Measurements from ENCODE around the gene MROH2A. TPM values are rescaled to one million over a fixed set of nuclear protein-coding genes. Genes with fewer than 3 reads are reported as not detected.
"Not testable (repeated sequence)": the region's sequence is repeated elsewhere in the genome, so short reads cannot be mapped to it uniquely, and the experiment has no call there.

Gene MROH2A, protein sequence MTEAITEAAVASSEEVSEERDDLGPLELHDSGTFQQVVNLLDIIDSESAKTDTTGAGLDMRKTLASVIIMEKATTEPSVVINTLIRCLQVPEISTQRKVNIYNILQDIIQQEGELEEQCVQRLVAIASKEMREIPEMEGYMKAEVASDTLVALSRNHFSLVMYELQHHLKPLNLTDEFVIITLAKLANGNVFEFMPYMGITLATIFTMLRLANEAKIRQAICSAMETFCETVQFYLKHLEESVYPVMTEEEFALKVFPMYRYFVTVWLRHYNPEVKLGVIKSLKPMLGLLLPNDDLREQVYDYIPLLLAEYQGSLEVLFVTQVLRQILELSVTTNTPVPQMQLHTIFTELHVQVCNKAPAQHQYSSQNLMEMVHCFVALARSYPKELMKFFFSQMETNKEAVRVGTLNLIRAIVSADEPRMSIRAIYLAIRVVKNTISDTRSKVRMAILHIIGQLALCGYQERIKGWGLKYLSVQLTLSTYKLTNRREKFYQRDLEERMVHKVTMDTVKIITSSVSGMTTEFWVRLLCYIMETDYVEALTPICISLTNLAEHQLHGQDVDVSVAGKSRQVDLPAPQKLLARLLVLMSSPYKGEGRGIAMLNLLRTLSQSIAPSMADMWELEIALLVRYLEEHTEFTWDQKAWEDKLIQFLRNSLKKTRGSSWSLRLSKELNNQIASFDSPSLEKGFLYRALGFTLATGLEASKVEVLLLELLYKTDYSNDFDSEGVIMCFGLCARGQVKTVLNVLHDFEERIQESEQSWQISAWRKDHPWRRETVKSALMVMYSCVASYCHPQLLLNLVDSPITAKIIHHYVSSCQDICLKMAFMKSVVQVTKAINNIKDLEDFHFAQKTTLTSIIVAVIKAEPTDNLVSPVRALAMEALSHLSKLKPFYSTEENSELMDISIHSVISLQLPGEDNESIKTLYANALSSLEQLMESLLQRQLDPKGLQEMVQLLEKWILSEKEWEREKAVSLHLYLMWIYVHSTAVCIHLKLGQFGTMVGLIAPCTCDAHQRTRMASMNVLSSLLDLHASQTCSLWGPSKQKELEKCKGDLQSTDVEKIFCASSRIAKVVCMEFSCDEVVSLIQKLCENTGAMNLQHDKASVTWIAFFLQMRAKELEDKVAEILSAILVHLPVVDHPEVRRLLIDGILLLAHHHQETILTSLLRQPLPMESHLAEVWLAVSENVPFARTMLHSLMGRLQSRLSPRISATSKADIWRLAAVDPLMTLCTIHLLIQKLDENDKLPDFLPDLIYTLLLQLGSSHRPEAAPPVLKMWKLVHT (N-terminal part only)
- not detected in 2 replicates for total RNA-seq

DNA sequence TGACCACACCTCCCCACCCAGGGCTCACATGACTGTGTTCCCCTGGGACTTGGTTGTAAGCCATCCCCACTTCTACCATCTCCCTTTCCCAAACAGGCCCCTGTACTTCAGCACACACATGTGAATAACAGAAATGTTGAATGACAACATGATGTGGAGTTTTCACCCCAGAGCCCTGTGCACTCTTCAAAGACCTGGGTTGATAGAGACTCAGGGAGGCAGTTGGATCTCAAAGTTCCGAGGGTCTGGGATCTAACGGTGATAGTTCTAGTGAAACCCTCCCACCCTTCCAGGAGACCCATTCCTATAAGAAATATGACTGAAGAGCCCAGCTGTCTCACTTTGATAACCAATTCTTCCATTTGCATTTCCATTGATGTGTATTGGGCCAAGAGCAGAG, at the start of gene MROH2A:
Gene MROH2A (plus strand): TSS at position 301 of the 400 bp plus-strand sequence. CDS start 1,029 bp downstream, outside the sequence.
- DNase-seq (ENCODE audit: low read depth in 2 of 2): no peak

DNA sequence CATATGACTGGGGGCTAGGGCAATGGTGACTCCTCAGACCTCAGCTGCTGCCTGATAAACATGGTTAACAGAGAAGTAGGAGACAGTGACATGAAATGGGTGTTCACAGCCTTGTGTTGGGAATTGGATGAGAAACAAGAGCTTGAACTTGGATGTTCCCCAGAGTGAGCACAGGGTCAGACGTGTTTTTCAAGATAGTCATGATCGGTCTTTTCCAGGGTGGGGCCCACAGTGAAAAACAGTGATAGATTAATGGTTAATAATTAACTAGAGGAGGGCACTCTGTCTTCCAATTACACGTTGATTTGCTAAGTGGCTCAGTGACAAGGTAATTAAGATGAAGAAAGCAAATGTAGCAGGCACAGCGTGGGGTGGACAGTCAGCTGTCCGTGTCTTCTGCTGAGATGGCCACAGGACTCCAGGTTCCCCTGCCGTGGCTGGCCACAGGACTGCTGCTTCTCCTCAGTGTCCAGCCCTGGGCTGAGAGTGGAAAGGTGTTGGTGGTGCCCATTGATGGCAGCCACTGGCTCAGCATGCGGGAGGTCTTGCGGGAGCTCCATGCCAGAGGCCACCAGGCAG, 49.3 kb upstream of the MROH2A start, which contains the start of gene UGT1A3:
Gene UGT1A3 (plus strand): TSS at position 320 of the 579 bp plus-strand sequence. CDS start 85 bp downstream, at position 405.
- no peak for DNase-seq (ENCODE audit: low read depth in 2 of 2)

DNA sequence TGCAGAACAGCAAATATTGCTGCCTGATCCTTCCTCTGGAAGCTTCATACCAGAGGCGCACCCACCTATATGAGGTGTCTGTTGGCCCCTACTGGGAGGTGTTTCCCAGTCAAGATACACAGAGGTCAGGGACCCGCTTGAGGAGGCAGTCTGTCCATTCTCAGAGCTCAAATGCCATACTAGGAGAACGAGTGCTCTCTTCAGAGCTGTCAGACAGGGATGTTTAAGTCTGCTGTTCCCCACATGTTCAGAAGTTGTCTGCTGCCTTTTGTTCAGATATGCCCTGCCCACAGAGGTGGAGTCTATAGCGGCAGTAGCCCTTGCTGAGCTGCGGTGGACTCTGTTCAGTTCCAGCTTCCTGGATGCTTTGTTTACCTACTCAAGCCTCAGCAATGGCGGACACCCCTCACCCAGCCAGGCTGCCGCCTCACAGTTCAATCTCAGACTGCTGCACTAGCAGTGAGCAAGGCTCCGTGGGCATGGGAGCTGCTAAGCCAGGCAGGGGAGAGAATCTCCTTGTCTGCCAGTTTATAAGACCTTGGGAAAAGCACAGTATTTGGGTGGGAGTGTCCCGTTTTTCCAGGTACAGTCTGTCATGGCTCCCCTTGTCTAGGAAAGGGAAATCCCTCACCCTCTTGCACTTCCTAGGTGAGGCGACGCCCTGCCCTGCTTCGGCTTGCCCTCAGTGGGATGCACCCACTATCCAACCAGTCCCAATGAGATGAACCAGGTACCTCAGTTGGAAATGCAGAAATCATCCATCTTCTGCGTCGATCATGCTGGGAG, 41.1 kb upstream of the MROH2A start:
- not testable (repeated sequence) for DNase-seq (ENCODE audit: low read depth in 2 of 2)

DNA sequence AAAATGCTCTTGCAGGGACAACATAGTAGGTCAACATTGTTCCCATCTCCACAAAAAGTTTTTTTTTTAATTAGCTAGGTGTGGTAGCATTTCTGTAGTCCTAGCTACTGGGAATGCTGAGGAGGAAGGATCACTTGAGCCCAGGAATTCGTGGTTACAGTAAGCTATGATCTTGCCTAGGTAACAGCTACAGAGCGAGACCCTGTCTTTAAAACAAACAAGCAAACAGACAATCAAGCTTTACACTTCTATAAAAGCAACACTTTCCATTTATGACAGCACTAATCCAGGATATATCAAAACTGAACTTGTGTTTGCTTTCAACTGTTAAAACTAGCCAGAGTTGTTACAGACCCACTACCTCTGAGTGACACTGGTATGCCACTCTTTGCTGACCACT, 37.3 kb upstream of the MROH2A start:
- no peak for DNase-seq (ENCODE audit: low read depth in 2 of 2)

DNA sequence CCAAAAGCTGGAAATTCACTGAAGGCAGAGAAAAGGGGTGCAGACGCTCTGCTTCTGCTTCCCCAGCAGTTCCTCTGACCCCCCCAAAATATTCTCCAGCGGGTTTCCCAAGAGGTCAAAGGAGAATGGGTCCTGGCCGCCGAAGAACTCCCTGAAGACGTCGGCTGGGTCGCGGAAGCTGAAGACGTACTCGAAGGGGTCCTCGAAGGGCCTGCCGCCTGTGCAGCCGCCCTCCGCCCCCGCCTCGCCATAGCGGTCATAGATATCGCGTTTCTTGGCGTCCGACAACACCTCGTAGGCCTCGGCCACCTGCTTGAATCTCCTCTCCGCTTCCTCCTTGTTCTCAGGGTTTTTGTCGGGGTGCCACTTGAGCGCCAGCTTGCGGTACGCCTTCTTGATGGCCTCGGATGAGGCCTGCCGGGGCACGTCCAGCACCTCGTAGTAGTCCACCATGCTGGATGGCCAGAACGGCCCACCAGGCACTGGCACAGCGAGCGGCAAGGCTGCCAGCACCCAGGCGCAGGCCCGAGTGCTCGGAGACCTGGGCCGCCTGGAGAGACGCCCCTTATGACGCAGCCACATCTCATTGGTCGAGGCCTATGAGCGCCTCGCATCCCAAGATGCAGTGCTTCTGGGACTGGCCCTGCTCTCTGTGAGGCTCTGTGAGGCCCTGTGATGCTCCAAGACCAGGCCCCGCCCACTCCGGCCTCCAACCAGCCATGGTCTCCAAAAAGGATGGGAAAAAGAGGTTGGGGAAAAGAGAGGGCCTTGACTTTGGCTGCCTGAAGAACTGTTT, 34.5 kb upstream of the MROH2A start:
- DNase-seq (ENCODE audit: low read depth in 2 of 2): no peak

DNA sequence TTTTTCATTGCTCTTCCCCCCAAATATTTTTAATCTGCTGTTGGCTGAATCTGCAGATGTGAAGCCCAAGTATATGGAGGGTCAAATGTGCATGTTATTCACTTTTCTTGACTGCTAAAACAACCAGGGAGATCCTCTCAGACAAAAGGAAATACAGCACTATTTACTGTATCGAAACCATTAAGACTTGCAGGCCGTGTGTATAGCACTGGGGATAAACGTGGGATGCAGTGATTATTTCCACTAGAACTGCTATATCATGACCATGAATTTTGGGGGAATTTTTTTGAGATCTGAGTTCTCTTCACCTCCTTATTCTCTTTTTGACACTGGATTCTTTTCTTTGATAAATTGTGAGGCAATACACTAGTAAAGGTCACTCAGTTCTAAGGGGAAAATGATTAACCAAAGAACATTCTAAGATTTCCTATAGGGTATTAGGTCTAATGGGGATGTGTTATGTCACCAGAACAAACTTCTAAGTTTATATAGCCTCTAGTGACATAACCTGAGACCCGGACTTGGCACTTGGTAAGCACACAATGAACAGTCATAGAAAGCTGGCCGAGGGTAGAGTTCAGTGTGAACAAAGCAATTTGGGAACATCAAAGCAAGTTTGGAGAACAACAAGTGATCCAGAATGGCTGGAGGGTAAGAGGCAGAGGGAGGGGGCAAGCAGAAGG, 32.9 kb upstream of the MROH2A start:
- no peak for DNase-seq (ENCODE audit: low read depth in 2 of 2)

DNA sequence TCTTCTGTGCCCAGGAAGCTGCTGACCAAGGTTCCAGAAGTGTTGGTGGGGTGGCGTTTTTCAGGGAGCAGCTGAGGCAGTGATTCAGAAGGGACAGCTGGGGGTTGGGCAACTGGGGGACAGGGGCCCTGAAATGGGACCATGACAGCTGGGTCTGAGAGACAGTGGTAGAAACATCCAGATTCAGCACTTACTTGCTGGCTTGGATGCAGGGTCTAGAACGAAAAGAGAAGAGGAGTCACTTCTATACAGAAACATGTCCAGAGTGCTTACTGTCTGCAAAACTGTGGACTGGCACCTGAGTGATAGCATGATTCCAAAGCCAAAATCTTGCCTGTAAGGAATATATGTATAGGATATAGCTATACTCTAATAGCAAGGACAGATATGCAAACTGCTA, 32.3 kb upstream of the MROH2A start:
- DNase-seq (ENCODE audit: low read depth in 2 of 2): not testable (repeated sequence)

DNA sequence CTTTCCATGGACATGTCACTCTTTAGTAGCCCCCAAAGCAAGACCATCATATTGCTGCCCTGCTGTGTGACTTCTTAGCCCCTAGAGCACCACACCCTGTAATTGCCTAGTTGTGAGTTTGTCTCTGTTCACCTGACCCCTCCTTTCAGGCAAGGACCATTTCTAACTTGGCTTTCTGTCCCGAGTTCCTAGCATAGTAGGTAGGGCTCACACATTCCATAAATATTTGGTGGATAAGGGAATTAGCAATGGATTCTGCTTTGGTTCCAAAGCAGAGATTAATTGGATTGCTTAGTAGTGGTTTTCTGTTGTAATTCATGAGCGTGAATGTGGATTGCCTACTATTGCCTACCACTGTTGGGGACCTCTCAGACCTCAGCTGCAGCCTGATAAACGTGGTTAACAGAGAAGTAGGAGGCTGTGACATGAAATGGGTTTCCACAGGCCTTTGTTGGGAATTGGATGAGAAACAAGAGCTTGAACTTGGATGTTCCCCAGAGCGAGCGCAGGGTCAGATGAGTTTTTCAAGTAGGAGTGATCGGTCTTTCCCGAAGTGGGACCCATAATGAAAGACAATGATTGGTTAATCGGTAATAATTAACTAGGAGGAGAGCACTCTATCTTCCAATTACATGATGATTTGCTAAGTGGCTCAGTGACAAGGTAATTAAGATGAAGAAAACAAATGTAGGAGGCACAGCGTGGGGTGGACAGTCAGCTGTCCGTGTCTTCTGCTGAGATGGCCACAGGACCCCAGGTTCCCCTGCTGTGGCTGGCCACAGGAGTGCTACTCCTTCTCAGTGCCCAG, 31.5 kb upstream of the MROH2A start:
- no peak for DNase-seq (ENCODE audit: low read depth in 2 of 2)

DNA sequence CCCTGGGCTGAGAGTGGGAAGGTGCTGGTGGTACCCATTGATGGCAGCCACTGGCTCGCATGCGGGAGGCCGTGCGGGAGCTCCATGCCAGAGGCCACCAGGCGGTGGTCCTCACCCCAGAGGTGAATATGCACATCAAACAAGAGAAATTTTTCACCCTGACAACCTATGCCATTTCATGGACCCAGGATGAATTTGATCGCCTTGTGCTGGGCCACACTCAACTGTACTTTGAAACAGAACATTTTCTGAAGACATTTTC, 30.9 kb upstream of the MROH2A start:
- no peak for DNase-seq (ENCODE audit: low read depth in 2 of 2)

DNA sequence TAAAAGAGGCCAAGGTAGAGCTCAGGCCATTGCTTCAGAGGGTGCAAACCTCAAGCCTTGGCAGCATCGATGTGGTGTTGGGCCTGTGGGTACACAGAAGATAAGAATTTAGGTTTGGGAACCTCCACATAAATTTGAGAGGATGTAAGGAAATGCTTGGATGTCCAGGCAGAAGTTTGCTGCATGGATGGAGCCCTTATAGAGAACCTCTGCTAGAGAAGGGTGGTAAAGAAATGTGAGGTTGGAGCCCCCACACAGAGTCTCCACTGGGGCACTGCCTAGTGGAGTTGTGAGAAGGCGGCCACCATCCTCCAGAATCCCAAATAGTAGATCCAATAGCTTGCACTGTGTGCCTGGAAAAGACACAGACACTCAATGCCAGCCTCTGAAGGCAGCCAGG, 27.4 kb upstream of the MROH2A start:
- DNase-seq (ENCODE audit: low read depth in 2 of 2): not testable (repeated sequence)

DNA sequence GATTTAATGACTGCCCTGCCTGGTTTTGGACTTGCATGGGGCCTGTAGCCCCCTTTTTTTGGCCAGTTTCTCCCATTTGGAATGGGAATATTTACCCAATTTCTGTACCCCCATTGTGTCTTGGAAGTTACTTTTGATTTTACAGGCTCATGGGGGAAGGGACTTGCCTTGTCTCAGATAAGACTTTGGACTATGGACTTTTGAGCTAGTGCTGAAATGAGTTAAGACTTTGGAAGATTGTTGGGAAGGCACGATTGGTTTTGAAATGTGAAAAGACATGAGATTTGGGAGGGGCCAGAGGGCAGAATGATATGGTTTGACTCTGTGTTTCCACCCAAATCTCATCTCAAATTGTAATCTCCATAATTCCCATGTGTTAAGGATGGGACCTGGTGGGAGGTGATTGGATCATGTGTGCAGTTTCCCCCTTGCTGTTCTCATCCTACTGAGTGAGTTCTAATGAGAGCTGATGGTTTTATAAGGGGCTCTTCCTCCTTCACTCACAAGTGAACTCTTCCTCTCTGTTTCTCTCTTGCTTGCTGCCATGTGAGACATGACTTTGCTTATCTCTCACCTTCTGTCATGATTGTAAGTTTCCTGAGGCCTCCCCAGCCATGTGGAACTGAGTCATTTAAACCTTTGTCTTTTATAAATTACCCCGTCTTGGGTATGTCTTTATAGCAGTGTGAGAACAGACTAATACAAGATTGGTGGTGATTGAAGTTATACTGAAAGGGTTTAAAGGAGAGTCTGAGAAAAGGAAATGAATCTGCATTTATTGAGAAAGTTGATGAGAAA, 26.7 kb upstream of the MROH2A start:
- DNase-seq (ENCODE audit: low read depth in 2 of 2): not testable (repeated sequence)

DNA sequence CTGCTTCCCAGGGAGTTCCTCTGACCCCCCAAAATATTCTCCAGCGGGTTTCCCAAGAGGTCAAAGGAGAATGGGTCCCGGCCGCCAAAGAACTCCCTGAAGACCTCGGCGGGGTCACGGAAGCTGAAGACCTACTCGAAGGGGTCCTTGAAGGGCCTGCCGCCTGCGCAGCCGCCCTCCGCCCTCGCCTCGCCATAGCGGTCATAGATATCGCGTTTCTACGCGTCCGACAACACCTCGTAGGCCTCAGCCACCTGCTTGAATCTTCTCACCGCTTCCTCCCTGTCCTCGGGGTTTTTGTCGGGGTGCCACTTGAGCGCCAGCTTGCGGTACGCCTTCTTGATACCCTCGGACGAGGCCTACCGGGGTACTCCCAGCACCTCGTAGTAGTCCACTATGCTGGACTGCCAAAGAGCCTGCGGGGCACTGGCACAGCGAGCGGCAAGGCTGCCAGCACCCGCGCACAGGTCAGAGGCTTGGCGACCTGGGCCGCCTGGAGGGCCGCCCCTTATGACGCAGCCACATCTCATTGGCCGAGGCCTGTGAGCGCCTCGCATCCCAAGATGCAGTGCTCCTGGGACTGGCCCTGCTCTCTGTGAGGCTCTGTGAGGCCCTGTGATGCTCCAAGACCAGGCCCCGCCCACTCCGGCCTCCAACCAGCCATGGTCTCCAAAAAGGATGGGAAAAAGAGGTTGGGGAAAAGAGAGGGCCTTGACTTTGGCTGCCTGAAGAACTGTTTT, 23.1 kb upstream of the MROH2A start:
- DNase-seq (ENCODE audit: low read depth in 2 of 2): no peak

DNA sequence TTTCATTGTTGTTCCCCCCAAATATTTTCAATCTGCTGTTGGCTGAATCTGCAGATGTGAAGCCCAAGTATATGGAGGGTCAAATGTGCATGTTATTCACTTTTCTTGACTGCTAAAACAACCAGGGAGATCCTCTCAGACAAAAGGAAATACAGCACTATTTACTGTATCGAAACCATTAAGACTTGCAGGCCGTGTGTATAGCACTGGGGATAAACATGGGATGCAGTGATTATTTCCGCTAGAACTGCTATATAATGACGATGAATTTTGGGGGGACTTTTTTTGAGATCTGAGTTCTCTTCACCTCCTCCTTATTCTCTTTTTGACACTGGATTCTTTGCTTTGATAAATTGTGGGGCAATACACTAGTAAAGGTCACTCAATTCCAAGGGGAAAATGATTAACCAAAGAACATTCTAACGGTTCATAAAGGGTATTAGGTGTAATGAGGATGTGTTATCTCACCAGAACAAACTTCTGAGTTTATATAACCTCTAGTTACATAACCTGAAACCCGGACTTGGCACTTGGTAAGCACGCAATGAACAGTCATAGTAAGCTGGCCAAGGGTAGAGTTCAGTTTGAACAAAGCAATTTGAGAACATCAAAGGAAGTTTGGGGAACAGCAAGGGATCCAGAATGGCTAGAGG, 21.6 kb upstream of the MROH2A start:
- no peak for DNase-seq (ENCODE audit: low read depth in 2 of 2)

DNA sequence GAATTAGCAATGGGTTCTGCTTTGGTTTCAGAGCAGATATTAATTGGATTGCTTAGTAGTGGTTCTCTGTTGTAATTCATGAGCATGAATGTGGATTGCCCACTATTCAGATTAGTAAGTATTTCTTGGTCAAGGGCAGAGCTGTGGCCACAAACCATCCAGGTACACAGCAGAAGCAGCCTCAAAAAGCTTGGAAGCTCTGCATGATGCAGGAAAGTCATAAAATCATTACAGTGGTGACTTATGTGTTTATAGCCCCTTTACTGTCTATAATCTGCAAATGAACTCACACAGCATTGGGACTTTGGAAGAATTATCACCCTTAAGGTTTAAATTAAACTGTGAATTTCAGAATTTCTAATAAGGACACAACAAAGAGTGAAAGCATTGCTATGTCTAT, 20.0 kb upstream of the MROH2A start:
- no peak for DNase-seq (ENCODE audit: low read depth in 2 of 2)

DNA sequence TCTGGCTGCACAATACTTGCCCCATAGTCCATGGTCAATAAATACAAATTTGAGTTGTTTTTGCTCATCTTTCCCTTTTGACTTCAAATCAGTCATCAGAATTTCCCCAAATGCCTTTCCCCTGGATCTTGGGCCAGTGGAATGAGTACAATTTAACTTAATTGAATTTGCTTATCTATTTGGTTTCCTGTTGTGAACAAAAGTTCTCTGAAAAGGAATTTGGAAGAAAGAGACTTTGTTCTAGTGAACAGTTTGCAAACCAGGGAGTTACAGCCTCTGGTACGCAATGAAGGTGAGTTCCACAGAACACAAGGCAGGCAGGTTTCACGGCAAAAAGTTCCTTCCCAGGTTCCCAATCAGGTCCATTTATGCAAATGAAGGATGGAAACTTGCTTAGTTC, 19.3 kb upstream of the MROH2A start:
- DNase-seq (ENCODE audit: low read depth in 2 of 2): no peak

DNA sequence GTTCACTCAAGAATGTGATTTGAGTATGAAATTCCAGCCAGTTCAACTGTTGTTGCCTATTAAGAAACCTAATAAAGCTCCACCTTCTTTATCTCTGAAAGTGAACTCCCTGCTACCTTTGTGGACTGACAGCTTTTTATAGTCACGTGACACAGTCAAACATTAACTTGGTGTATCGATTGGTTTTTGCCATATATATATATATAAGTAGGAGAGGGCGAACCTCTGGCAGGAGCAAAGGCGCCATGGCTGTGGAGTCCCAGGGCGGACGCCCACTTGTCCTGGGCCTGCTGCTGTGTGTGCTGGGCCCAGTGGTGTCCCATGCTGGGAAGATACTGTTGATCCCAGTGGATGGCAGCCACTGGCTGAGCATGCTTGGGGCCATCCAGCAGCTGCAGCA, 18.1 kb upstream of the MROH2A start, which contains the start of gene UGT1A1:
Gene UGT1A1 (plus strand): TSS at position 228 of the 400 bp plus-strand sequence. CDS start 18 bp downstream, at position 246.
- no peak for DNase-seq (ENCODE audit: low read depth in 2 of 2)
